Stimulated activated CD4-positive, alpha-beta T cell treated with anti-CD3 and anti-CD28 coated beads, Interleukin-1b, Interleukin-23, amount 100 ng/mL, for 24 hours (primary cell): ENCODE results near the gene BLVRA.

ENCODE experiments used
- DNase-seq, 4 experiments: peaks; one replicate each; pipeline ENCODE4 v3.0.0-alpha.2; 2020; ENCODE audit warnings: low read depth in 4 of 4, low spot score in 1 of 4

BLVRA gene

DNA sequence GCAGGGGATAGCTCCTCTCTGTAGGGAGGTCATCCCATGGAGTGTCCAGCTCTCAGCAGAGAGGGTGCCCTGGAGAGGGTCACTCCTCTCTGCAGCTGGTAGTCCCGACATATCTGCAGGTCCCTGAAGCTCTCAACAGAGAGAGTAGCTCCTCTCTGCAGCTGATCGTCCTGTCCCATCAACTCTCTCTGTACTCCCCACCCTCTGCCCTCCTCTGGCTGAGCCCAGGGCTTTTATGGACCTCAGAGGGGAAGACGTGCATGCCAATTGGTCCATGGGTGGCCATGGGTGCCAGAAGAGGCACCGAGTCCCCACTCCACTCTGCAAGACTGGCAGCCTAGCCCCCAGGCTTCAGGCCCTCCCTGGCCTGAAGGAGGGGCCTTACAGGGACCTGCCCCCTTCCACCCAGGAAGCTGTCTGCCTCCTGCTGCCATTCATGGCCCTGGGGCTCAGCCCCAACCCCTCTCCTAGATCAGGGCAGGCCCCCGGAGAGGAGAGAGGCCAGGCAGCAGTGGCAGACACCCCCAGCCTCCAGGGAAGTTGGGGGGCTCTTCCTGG, 9.0 kb upstream of the BLVRA start:
- DNase-seq: no peak

DNA sequence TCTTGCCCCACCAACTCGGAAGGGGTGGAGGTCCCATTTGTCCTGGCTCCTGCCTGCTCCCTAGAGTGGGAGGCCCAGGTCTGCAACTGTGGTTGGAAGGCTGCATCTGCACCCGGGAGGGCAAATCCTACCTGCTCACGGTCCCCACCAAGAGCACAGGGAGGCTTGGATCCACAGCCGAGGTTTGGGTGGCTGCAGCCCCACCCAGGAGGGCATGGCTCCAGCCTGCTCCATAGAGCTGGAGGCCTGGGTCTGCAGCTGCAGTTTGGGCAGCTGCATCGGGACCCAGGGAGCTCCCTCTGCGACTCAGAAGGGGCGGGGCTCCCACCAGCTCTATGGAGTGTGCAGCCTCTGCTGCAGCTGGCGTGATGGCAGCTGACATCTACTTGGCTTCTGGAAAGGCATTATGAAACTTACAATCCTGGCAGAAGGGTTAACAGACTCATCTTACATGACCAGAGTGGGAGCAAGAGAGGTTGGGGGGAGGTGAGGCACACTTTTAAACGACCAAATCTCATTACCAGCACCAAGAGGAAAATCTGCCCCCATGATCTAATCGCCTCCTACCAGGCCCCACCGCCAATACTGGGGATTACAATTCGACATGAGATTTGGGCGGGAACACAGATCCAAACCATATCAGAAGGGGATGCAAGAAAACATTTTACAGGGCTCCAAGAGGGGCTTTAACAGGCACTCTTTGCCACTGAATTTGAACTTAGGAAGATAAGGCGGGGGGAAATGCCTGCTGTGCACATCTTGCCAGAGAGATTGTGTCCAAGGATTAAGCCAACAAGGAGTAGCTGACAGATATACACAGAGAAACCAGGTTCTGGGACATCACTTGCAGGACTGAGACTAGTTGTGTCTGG, 8.2 kb upstream of the BLVRA start:
- DNase-seq: no peak

DNA sequence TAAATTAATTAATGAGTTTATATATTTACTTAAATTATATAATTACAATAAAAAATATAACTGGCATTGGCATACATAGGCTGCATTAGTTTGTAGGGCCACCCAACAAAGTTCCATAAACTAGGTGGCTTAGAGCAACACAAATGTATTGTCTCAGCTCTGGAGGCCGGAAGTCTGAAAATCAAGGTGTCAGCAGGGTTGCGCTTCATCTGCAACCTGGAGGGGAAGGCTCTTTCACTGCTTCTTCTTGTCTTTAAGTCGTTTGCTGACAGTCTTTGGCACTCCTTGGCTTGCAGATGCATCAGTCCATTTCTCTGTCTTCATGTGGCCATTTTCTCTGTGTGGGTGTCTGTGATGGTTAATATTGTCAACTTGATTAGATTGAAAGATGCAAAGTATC, 6.1 kb upstream of the BLVRA start:
- no peak for DNase-seq

DNA sequence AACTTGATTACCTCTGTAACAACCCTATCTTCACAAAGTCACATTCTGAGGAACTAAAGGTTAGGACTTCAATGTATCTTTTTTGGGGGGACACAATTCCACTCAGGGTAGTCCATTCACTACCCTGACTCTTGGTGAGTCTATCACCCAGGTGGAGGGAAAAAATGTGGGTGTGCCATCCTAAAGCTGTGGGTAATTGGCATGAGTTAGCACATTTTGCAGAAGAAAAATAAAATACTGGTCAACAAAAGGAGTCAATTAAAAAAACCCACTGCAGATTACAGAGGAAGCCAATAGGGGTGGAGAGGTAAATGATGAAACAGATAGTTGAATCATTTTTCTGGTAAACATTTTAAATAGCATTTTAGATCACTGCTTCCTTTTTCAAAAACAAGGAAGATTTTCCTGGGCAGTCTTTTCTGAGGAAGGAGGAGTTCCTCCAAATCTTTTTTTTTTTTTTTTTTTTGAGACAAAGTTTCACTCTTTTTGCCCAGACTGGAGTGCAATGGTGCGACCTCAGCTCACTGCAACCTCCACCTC, 5.1 kb upstream of the BLVRA start:
- DNase-seq: no peak

DNA sequence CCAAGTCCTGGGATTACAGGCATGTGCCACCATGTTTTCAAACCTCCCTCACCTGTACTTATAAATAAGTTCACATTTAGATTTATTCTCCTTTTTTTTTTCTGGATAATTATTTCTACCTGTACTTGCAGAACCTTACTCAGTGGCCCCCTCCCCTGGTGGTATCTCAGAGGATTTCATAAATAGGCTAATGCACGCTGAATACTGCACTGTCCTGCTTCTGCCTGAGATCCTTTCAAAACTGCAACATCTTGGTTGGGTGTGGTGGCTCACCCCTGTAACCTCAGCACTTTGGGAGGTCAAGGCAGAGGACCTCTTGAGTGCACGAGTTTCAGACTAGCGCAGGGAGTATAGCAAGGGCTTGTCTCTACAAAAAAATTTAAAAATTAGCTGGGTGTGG, 4.6 kb upstream of the BLVRA start:
- DNase-seq: no peak

DNA sequence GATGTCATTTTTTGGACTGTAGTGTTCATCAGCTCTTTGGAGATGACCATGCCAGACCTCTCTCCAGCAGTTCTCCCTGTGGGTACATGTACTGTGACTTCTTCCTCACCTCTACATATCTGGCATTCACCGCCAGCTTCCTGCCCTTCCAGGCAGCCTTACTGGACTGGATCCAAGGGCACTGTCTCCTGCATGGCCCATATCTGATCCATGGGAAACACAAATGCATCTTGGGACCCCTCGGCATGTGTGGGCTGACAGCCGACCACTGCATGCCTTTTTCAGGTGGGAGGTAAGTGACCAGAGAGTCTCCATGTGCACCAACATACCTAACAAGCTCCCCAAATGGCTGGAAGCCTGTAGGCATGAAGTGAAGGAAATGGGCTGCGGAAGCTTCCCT, 3.9 kb upstream of the BLVRA start:
- DNase-seq: no peak

DNA sequence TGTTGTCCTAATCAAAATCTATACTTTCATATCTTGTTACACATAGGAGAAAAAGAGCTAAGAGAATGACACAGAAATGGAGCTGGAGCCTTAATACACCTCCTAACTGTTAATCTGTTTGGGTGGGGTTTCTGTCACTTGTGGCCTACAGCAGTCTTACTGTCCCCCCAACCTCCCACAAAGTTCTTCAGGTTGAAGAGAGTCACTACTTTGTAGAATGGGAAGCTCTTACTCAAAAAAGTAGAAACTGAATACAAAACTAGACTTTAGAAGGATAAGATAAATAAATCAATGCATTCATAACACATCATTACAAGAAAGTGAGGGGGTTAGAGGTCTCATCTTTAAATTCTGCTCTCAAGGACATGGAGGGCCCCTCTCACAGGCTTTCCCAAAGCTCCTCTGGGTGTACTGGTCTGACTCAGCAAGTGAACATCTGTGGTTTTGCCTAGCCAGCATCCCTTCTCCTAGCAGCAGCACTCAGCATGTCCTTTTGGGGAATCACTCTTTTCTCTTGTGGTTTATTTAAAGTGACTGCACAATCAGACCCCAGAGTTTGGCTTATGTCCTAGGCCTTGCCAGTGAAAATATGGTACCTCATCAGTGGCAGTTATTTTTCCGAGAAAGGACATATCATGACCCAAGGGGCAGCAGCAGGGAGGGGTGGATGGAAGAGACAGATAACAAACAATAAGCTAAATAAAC, 2.0 kb upstream of the BLVRA start:
- DNase-seq: no peak

DNA sequence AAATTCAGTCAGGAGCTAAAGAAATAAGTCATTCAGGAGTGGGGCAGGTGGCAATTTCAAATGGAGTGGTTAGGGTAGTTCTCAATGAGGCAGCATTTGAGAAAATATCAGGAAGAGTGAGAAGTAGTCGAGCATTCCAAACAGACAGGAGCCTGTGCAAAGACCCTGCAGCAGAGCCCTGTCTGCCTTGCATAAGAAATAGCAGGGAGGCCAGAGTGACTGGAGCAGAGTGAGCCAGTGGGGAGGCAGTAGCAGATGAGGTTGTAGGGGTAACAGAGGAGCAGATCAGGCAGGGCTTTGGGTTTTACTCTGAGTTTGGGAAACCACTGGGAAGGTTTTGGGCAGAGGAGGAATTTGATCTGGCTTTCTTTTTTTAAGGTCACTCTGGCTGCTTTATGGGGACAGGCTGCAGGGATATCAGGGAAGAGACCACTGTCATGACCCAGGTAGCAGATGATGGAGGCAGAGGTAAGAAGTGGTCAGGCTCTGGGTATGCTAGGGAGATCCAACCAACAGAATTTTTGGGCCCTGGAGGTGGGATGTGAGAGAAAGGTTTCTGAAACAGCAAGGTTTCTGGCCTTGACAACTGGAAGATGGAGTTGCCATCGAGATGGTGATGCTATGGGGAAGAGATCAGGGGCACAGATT, 1.3 kb upstream of the BLVRA start:
- DNase-seq: no peak

DNA sequence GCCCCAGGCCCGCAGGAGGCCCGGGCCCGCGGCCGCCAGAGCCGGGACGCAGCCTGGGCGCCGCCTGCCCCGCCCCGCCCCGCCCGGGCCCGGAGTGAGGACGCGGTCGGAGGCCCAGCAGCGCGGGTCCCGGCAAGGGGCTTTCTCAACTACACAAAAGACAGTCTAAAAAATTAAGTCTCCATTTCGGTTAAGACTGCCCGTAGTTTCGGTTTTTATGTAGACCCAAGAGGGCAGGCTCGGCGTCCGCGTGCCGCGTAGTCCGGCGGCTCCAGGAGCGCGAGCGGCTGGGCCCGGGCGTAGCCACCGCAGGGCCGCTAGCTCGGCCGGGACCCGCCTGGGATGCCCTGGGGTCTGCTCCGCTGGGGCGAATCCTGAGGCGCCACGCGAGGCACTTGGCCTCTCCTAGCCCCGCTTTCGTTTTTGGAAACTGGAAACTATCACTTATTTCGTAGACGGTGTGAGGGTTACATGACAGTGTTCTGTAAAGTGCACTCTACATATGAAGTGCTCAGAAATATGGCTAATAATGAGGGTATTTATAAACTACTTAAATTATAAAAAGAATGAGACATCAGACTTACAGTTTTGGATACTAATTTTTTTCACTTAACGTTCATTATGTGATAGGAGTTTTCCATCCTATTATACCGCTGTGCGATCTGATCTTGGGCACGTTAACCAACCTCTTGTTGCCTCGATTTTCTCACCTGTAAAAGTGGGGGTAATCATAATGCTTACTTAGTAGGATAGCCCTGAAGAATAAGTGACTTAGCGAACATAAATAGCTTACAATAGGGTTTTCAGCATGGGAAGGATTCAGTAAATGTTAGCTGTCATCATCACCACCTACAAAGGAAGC, 573 bp downstream of the BLVRA start:
- peak in 2 of 4 experiments; percentile 17 to 23 for DNase-seq

DNA sequence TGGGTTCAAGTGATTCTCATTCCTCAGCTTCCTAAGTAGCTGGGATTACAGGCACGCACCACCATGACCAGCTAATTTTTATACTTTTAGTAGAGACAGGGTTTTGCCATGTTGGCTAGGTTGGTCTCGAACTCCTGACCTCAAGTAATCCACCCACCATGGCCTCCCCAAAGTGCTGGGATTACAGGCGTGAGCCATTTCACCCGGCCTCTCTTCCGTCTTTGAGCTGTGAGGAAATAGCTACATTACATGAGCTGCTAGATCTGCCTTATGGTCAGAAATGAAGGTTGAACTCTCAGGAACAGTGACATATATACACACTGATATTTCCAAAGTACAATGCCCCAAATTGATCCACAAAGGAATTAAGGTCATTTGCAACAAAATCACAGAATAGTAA, 2.4 kb downstream of the BLVRA start:
- DNase-seq: no peak

DNA sequence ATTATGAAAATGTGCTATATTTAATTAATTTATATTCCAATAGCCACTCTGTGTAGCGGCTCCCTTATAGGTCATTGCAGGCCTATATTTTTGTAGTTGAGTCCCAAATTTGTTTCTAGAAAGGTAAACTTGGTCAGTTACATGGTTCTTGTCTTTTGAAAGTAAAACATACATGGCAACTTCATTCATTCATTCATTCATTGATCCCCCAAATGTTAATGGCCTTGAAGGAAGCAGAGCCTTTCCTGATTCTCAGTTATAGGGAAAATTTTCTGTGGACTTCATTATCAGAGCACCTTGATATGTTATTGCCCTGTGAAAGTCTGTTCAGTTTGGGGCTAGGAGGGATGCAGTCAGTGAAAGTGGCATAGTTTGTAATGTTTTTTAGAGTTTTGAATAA, 2.9 kb downstream of the BLVRA start:
- DNase-seq: no peak

DNA sequence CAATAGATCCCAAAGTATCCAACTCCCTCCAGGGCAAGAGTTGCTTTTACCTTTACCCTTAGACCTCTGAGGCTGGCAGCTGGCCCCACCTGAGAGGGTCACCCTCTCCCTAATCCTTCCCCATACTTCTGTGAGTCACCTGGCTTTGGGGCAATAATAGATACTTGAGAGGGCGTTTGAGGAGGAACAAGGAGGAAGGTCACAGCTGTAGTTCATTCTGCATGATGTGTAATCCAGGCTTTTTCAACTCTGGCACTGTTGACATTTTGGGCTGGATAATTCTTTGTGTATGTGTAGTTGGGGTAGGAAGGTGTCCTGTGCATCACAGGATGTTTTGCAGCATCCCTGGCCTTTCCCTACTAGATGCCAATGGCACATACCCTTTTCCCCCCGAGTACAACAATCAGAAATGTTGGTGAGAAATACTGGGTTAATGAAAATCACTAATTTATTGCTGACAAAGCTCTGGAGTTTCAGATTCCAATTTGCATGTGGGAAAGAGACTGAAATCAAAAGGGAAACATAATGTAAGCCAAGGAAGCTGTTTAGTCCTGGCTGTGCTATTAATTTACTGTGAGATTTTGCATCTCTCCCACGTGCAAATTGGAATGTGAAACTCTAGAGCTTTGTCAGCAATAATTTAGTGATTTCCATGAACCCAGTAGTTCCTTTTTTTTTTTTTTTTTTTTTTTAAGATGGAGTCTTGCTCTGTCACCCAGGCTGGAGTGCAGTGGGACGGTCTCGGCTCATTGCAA, 3.6 kb downstream of the BLVRA start:
- DNase-seq: no peak

DNA sequence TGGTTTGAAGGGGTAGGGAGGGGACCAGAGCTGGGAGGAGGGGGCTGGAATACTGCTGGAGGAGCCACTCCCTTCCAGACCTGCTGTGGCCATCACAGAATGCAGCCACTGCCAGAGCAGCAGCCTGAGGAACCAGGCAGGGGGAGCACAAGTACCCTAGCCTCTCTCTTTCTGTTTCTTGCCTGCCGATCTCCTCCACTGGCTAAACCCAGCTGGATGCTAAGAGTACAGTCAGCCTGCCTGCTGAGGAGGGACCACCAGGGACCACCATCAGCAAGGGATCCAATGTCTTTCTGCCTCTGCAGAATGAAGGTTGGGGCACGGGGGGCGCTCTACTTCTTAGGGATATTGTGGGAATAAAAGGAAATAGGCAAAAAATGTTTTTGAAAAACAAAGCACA, 4.7 kb downstream of the BLVRA start:
- DNase-seq: no peak

DNA sequence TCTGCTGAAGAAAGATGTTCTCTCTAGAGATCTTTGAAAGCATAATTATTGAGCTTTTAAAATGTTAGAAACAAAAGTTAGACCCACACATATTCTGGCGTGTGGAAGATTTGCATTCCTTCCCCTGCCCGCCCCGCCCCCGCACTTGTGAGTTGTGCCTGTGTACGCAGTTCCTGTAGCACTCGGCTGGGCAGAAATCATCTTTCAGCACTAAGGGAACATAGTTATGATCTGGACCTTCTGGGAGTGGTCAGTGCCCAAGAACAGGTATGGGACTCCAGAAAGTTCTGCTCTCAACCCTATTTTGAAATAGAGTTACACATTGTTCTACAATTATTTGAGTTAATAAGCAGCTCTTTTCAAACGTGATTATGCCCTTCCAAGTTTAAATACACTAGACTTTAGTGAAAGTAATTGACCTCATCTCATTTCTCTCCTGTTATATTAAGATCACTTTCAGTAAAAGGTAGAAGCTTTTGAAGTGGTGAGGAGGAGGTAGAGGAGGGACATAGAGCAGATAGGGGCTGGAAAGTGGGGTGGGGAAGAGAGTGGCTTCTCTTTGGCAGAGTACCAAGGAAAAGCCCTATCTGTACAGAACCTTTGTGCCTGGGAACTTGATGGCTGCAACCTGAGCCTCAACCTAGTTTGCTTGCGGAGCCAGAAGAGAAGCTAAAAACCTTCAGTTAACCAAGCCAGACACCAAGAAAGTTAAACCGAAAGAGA, 5.7 kb downstream of the BLVRA start:
- DNase-seq: peak in 3 of 4 experiments; percentile 25 to 46 (median 29)

DNA sequence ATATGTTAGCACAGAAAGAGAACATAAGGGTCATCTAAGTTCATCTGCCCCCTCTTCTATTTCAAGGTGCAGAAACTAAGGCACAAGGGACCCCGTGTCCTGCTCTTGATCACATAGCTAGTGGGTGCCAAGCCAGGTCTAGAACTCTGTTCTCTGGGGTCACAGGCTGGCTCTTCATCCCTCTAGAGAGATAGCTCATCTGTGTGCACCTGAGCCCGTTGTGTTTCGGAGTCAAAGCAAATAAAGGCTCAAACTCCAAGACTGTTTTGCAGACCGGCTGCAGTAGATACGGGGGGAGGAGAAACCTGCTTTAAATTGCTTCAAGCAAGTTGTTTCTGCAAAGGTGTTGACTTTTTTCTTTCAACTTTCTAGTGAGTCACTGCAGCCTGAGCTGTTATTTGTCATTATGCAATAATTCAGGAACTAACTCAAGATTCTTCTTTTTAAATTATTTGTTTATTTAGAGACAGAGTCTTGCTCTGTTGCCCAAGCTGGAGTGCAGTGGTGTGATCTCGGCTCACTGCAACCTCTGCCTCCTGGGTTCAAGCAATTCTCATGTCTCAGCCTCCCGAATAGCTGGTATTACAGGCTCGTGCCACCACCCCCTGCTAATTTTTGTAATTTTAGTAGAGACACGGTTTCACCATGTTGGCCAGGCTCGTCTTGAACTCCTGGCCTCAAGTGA, 6.5 kb downstream of the BLVRA start:
- no peak for DNase-seq

DNA sequence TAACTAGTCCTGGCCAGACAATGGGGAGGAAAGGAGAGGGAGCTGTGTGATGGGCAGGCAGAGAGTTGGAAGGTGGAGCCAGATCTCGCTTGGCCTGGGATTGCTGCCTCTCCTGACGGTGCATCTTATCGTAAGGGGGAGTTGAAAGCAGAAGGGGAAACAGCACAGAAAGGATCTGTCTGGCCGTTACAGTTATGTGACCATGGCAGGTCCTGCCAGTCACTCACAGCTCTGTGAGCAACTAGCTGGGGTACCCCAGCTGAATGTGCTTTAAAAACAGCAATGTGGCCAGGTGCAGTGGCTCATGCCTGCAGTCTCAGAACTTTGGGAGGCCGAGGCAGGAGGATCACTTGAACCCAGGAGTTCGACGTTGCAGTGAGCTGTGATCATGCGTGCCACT, 8.1 kb downstream of the BLVRA start:
- DNase-seq: no peak

DNA sequence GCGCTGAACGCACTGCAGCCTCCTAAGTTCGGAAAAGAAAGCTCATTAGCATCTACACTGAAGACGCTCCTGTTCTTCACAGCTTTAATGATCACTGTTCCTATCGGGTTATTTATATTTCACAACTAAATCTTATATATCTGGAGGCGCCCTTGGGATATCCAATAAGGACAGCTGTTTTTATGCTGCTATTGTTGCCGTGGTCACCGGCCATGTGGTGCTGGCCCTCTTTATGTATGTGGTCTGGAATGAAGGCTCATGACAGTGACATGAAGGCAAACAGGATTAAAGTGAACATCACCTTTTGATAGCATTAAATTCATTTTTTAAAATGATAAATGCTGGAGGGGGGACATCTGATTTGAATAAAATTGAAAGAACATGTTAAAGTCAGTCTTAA, 8.8 kb downstream of the BLVRA start:
- no peak for DNase-seq

DNA sequence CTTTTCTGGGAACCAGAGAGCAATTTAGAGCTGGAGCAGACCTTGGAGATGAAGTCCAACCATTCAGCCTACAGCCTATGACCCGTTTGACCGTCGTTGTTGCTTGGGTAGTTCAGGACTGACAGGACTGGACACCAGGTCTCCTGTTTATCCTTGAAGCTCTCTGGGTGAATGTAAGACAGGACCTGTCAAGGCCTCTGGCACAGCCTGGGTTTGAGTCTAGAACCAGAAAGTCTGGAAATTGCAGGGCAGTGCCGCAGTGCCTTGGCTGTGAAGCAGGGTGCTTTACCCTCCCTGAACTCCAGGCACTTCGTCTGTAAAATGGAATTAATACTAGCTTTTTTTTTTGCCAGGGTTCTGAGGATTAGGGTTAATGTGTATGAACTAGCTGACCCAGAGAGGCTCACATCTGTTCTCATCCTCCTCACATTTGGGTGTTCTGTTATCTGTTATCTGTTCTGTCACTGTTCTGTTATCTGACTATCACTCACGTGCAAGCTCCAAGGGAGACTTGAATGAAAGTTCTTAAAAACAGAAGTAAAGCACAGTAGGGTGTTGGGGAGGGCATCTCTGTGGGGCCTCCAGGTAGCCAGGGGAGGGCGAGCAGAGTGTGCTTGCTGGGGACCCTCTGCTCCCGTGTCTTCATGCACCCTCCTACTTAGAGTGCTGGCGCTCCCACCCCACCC, 9.9 kb downstream of the BLVRA start:
- DNase-seq: no peak
